Measurements from ENCODE around the gene EIF3A.
"Not testable (repeated sequence)": the region's sequence is repeated elsewhere in the genome, so short reads cannot be mapped to it uniquely, and the experiment has no call there.

The EIF3A gene

DNA sequence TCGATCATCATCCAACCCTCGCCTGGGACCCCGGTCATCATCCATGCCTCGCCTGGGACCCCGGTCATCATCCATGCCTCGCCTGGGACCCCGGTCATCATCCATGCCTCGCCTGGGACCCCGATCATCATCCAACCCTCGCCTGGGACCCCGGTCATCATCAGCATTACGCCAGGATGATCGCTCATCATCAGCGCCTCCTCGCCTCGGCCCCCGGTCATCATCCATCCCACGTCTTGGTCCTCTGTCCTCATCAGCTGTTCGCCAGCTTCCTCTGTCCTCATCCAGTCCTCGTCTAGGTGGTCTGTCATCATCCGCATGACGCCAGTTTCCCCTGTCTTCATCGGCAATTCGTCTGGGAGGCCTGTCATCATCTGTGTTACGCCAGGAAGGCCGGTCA, 38.4 kb downstream of the EIF3A start:
- DNase-seq, result no peak

DNA sequence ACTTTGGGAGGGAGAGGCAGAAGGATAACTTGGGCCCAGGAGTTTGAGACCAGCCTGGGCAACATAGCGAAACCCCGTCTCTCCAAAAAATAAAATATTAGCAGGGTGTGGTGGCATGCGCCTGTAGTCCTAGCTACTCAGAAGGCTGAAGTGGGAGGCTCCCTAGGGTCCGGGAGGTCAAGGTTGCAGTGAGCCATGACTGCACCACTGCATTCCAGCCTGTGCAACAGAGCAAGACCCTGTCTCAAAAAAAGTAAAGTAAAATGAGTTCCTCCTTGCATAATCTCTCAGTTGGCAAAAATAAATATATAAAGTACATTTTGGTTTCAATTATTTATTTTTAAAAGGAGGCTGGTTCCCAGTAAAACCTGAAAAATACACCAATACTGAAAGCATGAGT, 39.3 kb downstream of the EIF3A start:
- no peak for DNase-seq

DNA sequence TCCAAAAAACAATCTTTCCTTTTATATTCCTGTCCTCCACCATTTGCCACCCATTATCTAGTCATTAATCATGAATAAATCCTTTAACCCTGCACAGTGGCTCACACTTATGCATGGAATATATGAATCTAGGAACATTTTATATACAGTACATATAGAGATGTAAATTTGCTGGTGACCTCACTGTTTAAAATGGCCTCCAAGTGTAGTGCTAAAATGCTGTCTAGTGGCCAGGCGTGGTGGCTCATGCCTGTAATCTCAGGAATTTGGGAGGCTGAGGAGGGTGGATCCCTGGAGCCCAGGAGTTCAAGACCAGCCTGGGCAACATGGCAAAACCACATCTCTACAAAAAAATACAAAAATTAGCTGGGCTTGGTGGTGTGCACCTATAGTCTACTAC, 41.5 kb downstream of the EIF3A start:
- DNase-seq, result no peak

DNA sequence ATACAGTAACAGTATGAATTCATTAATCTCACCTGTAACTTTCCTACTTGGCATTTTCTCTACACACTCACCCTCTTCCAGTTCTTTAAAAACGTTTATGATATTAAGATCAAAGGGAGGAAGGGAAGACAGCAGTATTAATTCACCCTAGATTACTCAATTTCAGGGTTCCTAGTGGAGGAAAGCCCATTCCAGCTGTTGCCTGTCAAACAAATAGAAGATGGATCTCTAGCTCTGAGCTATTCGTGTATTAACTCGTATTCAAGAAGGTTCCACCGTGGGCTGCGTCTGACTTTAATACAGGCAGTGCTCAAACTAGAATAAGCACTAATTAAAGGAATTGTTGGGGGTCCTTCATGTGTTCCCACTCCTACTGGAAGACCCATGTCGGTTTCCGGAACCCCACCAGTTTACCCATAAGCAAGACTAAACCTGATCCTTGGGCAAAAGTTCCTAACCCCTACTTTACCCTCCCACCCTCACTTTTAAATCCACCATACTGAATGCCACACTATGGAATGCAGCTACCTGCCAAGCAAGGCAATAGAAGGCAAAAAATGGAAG, 49.0 kb downstream of the EIF3A start:
- no peak for DNase-seq

DNA sequence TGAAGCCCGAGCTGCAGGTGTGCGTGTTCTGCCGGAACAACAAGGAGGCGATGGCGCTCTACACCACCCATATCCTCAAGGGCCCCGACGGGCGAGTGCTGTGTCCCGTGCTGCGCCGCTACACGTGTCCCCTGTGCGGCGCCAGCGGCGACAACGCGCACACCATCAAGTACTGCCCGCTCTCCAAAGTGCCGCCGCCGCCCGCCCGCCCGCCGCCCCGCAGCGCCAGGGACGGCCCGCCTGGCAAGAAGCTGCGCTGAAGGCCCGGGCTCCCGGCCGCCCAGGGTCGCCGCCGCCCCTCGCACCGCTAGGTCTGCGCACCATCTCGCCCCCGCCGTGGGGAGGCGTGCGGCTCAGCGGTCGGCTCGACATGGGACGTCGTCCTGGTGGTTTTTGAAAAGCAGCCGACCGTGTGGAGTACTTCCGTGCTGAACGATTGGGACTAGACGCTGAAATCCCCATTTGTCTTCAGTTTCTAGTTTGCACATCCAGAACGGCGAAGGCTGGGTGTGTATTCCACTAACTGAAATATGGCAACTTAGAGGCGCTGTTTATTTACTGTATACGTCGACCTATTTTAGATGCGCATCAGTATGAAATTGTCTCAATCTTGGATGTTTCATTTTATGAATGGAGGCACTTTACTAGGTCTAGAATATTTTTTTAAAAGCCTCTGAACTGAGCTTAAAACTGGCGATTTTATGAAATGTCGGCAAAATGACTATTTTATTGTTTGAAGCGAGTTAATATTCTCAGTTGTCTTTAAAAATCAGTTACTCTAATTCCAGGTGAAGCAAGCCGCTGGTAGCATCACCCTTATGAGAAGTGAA, 50.0 kb downstream of the EIF3A start:
- DNase-seq, result no peak

DNA sequence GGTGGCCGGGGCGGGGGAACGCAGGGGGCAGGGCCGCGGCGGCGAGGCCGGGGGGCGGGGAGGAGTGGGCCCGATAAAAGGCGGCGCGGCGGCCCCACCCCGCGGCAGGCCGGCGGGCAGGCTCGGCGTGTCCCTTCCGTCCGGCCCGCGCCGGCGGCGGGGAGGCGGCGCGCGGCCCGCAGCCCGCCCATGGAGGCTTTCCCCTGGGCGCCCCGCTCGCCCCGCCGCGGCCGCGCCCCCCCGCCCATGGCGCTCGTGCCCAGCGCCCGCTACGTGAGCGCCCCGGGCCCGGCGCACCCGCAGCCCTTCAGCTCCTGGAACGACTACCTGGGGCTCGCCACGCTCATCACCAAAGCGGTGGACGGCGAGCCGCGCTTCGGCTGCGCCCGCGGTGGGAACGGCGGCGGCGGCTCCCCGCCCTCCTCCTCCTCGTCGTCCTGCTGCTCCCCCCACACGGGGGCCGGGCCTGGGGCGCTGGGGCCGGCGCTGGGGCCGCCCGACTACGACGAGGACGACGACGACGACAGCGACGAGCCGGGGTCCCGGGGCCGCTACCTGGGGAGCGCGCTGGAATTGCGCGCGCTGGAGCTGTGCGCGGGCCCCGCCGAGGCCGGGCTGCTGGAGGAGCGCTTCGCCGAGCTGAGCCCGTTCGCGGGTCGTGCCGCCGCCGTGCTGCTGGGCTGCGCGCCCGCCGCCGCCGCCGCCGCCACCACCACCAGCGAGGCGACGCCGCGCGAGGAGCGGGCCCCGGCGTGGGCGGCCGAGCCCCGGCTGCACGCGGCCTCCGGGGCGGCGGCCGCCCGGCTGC, 50.8 kb downstream of the EIF3A start, which contains the start of gene NANOS1:
TSS of gene NANOS1 (plus strand) at position 102 of the 808 bp plus-strand sequence. CDS start at position 190, 88 bp downstream.
- DNase-seq, result no peak

DNA sequence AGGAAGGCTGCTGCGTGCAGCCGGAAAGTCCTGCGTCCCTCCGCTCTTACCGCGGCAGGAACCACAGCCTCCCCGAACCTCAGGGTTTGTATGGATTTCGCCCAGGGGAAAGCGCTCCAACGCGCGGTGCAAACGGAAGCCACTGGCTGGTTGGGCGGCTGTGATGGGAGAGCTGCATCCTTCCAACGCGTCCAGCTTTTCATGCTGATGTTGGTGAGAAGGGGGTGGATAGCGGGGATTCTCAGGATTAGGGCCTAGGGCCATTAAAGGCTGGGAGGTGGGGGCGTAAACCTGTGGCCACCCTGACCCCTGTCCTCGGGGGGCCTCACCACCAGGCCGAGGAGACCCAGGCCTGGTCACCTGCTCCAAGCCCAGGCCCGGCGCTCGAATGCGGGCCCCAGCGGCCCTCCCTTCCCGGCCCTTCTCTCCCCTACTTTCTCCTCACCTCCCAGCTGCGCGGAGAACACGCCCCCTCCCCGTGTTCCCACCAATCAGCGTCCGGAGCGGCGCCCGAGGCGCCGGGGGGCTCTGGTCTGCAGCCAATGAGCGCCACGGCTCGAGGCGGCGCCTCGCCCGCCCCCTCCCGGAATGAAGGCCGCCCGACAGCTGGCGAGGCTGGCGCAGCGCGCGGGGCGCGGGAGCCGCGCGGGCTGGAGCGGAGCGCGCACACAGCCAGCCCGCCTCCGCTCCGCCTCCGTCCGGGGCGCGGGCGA, 51.6 kb downstream of the EIF3A start:
- DNase-seq, result peak; percentile 80

DNA sequence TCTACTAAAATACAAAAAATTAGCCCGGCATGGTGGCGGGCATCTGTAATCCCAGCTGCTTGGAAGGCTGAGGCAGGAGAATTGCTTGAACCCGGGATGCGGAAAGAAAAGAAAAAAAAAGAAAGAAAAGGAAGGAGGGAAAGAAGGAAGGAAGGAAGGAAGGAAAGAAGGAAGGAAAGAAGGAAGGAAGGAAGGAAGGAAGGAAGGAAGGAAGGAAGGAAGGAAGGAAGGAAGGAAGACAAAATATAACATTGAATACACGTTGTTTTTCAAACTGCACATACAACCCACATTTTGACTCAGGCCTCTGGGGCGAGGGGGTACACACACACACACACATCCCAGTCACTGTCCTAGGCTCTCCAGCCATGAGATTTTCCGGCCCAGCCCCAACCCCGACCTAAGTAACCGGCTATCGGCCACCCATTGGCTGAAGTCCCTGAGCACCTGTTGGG, 52.1 kb downstream of the EIF3A start:
- DNase-seq, result not testable (repeated sequence)

DNA sequence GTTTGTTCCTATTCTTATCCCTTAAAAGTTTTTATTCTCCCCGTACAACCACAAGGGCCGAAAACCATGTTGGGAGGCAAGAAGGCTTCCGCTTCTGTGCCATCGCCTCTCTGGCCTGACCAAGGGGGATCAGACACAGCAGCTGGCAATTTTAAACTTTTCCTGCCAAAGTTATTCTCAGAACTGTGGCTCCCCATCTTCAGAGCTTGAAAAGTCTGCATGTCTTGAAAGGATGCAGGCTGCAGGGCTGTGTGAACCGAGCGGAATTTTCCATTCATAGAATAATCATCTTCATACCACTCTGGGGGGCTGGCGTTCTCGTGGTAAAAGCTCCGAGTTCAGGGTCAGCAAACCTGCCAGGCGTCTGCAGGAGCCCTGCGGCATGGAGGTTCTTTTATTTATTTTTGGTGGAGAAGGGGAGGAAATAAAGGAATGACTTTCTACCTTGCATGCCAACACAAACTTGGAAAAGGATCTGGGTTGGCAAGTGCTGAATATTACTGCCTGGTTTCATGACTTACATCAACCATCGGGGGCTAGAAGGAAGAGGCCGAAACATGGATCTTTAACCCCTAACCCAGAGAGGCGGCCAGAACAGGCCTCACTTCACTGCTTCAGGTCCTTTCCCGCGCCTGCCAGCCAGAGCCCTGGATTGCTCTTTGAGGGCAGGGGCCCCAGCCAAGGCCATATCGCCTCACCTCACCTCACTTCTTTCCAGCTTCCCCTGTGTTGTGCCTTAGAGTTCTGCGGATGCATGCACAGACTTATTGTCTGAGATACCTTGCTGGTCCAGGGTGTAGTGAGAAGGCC, 54.1 kb downstream of the EIF3A start:
- DNase-seq, result no peak

DNA sequence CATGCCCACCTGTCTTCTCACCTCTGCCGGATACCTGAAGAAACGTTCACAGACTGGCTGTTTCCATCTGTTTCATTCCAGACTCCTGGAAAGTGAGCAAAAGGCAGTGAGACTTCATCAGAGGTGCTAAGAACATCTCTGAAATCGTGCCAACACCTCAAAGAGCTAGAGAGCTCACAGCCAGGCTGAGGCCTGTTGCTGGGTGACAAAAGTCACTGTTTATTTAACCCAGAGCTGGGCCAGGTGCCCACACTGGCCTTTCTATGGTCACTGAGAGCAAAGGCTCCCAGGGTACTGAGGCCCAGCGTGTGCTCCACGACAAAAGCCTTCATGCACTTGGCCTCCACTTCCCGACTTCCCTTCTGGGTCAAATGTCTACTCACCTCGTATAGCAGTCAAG, 54.8 kb downstream of the EIF3A start:
- DNase-seq, result no peak

DNA sequence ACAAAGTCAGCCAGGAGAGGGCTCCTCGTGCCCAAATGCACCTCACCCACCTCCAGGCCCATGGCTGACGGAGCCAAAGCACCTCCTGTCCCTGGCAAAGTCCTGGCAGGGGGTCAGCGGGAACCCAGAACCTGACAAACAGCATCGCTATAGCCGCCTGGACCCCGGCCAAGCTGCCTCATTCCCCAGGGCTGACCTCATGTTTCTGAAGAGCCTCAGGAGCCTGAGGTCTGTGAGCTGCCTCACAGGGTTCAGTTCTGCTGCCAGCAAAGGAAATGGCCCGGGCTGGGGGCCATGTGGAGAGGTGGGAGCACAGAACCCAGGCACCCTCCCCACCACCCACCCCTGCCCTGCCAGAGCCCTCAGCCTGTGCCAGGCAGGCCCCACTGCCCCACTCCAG, 55.3 kb downstream of the EIF3A start:
- peak; percentile 8 for DNase-seq

DNA sequence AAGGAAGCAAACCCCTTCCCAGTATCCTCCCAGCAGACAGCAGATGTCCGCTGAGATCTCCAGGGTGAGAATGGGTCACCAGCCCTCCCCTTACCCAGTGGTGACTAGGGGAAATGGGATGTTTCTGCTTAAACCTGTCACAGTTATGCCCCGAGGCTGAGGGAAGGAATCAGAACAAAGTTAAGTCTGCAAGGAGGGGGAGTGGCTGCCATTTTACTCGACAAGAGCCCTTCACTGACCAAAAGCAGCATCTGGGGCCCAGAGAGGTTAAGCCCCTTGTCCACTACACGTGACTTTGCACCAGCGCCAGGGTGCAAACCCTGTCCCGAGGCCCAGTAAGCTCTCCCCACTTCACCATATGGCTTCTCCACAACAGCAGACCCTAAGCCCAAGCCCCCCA, 55.7 kb downstream of the EIF3A start:
- DNase-seq, result no peak

DNA sequence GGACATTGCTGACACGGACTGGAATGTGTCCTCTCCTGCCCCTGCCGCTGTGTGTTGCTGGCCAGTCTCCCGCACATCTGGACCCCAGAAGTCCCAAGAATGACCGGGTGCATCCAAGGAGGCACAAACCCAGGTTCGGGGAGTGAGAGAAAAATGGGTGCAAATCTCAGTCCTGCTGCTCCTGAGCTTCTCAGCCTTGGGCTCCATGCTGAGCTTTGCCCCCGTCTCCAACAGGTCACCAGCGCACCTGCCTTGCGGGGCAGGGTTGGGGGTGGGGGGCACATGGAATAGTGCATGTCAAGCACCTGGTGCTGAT, 57.1 kb downstream of the EIF3A start:
- DNase-seq, result no peak

DNA sequence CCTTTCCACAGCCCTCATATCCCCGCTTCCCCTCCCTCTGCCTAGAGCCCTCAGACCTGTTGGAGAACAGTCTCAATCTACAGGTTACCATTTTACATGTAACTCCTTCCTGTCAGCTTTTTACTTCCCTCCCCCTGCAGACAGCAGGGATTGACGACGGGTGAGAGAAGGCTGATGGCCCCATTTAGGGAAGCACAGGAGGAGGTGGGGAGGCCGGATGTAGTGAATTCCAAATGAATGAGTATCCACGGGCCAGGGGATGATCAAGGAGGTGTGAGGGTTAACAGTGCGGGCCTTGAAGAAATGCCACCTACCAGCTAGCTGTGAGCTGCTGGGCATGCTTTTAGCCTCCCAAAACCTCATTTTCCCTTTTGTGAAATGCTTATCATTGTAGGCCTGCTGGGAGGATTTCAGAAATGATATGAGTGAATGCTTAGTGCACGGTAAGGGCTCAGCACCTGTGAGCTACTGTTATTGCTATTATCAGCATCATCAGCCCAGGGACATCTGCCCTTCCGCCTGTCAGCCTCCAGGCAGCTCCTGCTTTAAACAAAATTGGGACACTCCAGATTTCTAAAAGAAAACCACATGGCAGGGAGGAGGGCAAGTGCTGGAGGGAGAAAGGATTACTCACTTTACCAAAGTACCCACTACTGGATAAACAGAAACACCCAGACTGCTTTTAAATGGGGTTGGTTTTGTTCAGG, 57.6 kb downstream of the EIF3A start:
- DNase-seq, result no peak

DNA sequence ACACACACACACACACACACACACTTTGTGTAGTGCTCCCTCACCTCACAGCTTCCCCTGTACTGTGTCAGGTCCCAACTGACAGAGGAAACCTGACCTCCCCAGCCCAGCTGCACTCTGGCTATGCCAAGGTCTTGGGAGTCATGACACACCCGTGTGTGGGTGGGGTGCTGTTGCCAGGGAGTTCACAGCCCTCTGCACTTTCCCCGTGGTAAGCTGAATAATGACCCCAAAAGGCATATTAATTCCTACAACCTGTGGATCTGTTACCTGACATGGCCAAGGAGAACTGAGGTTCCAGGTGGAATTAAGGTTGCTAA, 60.0 kb downstream of the EIF3A start:
- no peak for DNase-seq

DNA sequence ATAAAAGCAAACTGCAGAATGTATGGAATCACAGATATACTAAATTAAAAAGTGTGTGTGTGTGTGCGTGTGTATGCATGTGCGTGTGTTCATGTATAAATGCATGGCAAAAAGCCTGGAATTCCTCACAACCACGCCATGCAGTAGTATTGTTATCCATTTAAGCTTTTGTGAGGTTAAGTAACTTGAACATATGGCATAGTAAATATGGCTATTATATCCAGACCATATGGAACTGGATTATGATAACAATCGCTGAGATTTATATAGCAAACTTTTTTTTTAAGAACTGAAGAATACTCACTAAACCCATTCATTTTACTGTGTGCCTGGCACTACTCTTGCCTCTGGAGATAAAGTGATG, 73.4 kb downstream of the EIF3A start:
- DNase-seq, result no peak

DNA sequence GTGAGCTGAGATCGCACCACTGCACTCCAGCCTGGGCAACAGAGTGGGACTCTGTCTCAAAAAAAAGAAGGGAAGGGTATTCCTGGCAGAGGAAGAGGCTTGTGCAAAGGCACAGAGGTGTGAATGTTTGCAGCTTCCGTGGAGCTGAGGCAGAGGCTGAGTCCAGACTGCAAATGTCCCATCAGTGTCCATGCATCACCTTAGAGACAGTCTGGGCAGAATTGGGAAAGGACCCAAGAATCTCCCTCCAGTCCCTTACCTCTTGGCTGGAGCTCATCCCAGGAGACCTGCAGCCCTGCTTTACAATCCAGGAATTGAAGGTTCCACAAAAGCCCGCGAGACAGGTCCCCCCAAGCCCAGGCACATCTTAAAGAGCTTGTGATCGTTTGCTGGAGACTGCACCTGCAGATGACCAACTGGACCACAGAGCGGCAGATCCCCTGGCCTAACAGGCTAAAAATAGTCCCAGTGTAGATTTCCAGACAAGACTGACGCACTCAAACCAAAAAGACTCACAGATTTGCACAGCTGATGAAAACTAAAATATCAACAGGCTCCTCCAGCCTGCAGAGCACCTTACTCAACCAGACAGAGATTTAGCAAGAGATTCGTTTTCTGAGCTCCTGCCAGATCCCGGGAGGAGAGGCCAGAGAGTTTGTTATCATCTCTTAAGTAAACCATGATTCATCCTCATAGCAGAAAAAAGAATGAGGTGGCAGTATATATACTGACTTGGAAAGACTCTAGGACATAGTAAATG, 74.0 kb downstream of the EIF3A start:
- no peak for DNase-seq

DNA sequence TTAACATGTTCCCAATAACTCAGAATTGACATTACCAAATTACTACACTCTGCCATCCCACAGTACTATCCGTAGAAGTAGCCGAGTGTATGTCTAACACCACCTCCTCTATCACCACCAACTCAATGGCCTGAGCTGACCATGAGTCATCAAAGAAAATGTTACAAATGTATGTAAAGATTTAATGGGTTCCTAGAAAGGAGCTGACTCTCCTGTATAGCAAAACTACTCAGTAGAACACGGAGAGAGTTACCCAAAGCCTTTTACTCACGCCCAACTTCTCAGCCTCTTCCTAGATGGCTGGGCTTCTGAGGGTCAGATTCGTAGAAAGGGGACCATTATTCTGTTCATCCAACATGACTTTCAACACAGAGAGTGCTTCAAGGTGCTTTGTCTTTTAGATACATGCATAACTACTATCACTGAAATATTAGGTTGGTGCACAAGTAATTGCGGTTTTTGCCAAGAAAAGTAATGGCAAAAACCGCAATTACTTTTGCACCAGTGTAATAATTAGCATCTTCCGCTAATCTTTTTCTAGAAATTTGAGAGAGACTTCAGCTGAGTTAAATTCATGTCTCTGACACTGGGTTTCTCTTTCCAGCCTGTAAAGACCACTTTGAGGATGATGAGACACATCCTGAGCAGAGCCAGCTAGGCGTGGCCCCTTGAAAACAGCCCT, 75.1 kb downstream of the EIF3A start:
- no peak for DNase-seq

DNA sequence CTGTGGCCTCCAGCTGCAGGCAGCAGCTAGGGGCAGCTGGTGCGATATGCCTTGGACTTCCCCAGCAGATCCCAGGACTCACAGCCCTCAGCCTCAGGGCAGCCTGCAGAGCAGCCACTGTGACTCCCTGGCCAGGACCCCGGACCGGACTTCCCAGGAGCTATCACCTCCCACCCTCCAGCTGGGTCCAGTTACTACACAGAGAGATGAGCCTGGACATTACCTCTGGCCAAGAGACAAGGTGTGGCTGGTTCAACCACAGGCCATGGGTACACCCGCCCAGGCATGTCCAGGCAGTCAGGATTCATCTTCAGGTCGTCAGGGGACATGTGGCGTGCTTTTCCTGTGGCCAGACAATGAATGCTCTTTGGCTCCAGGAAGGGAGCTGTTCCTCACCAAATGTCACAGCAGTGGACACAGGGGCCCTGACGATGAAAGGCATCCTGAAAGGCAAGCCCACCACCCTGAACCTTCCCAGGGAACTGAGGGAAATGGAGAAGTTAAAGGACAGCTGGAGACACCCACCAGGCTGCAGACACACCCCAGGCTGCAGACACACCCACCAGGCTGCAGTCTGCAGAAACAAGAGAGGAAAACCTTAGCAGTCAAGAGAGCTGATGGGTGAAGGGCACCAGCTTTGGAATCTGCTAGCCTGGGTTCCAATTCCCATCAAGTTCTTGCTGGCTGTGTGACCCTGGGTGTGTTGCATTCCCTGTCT, 76.9 kb downstream of the EIF3A start:
- DNase-seq, result no peak
